Psoas muscle (tissue), 8 donors: Measurements from ENCODE around the gene TTBK2. TPM values are rescaled to one million over a fixed set of nuclear protein-coding genes. Genes with fewer than 3 reads are reported as not detected.
A peak's percentile ranks its signal among the peaks of the same experiment; 100 is the strongest.

Experiments
- ATAC-seq, 4 donors: fragments of 200-7000 bp; cut with Tn5 transposase; one replicate each; pipeline ENCODE4 v1.9.1; 2020; ENCODE audit warnings: moderate library complexity in 3 of 4, mild to moderate bottlenecking in 2 of 4
- DNase-seq, 2 donors: peaks; one replicate each; pipeline ENCODE4 v3.0.0-alpha.2; 2020
- H3K27ac ChIP-seq: fragments of 200-600 bp; one replicate; pipeline ENCODE4 v1.8.0; 2022
- H3K27me3 ChIP-seq, 3 donors: fragments of 200-600 bp in 1 of 3; one replicate each; pipeline versions ENCODE4 v1.6.1 to v1.8.0; 2013 to 2022; ENCODE audit warnings: low read length in 2 of 3, mild to moderate bottlenecking in 2 of 3, moderate library complexity in 1 of 3; ENCODE audit not compliant: insufficient read depth in 3 of 3
- H3K36me3 ChIP-seq, 2 donors: fragments of 200-600 bp in 1 of 2; one replicate each; pipeline versions ENCODE4 v1.6.1 to v1.8.0; 2013 to 2022; ENCODE audit warnings: low read depth in 1 of 2, mild to moderate bottlenecking in 1 of 2, moderate library complexity in 1 of 2; ENCODE audit not compliant: insufficient read depth in 1 of 2
- H3K4me1 ChIP-seq: fragments of 200-600 bp; one replicate; pipeline ENCODE4 v1.8.0; 2022
- H3K4me3 ChIP-seq: fragments of 200-600 bp; one replicate; pipeline ENCODE4 v1.8.0; 2022; ENCODE audit warnings: mild to moderate bottlenecking
- H3K9me3 ChIP-seq: fragments of 200-600 bp; one replicate; pipeline ENCODE4 v1.8.0; 2022
- CTCF ChIP-seq: fragments of 200-600 bp; IDR thresholded peaks from one replicate; pipeline ENCODE4 v1.8.0; 2022; ENCODE audit warnings: antibody characterized with exemption
- WGBS, 3 donors: extraction: QIAGEN DNeasy Blood & Tissue Kit; methylation state at CpG; one replicate each; pipeline versions ENCODE4 v1.1.6 to v1.1.7; 2013; 5-methylcytosine and 5-hydroxymethylcytosine counted together
- intact Hi-C, 2 donors: fragments of 100-400 bp; cut with DNase I; formaldehyde crosslinking; loops; one replicate each; pipeline versions ENCODE4 v1.11.0 to v1.14.2; 2022
- polyA plus RNA-seq, 3 donors: library from polyadenylated mRNA; stranded (reverse); fragments of 200-250 nt; gene quantifications; one replicate each; pipeline ENCODE4 v1.2.3, GENCODE V29; 2013
- total RNA-seq, 4 donors: library from RNA; stranded (reverse); fragmentation: NEBNext Ultra II Directional in 2 of 4; extraction: Animal tissue kit (Norgen Biotek cat#: 25700) in 2 of 4; gene quantifications; one replicate each; pipeline versions ENCODE4 v1.2.1 to v1.2.4, GENCODE V29; 2021 to 2023
- donor health status: healthy with polysubstance abuse.
- donor health status: DM: no; HTN: no; CAD: no; lungs with moderate emphysema.
- donor health status: Bipolar disorder and iron deficiency.
- donor health status: healthy.
- donor health status: DM: yes; HTN: yes; CAD: no.
- donor health status: DM: no; HTN: no; CAD: no.
- donor health status: DM: no; HTN: no; CAD: no.
- donor health status: DM: yes; HTN: yes; CAD: no.

TTBK2 gene
- total and polyA plus RNA-seq, 7 donors = 1.4 to 23.0 (median 15.8) TPM

GRCh38 chr15:42786978-42787377 lies 133.6 kb downstream of the TTBK2 start:
- no peaks in the 10 kb centered on the region for H3K9me3 ChIP-seq
- no peak for ATAC-seq
- intact Hi-C loops = no loop called here
- WGBS, 3 donors = 81 to 89% (median 84%) methylated on average over 5 of the region's 5 CpGs
- DNase-seq = no peak
- peaks cover 10% of the 10 kb centered on the region for H3K4me1 ChIP-seq
- H3K27me3 ChIP-seq = no peaks in the 10 kb centered on the region
- no peak overlapping the region for H3K27ac ChIP-seq
- no peak overlapping the region for H3K4me3 ChIP-seq
- peaks cover 4 to 34% of the 10 kb centered on the region in 2 donors for H3K36me3 ChIP-seq
- no peak for TF ChIP-seq CTCF

GRCh38 chr15:42785569-42785968 lies 135.0 kb downstream of the TTBK2 start:
- peaks cover 4 to 31% of the 10 kb centered on the region in 2 donors for H3K36me3 ChIP-seq
- DNase-seq = no peak
- H3K27ac ChIP-seq = peak overlapping the region; percentile 70
- no peaks in the 10 kb centered on the region for H3K27me3 ChIP-seq
- peak in 1 of 4 donors; percentile 16 for ATAC-seq
- TF ChIP-seq CTCF = no peak
- intact Hi-C loops = no loop called here
- H3K9me3 ChIP-seq = no peaks in the 10 kb centered on the region
- H3K4me3 ChIP-seq = no peak overlapping the region
- WGBS, 3 donors = 72 to 89% (median 79%) methylated on average over 2 of the region's 2 CpGs
- H3K4me1 ChIP-seq = peaks cover 10% of the 10 kb centered on the region

DNA sequence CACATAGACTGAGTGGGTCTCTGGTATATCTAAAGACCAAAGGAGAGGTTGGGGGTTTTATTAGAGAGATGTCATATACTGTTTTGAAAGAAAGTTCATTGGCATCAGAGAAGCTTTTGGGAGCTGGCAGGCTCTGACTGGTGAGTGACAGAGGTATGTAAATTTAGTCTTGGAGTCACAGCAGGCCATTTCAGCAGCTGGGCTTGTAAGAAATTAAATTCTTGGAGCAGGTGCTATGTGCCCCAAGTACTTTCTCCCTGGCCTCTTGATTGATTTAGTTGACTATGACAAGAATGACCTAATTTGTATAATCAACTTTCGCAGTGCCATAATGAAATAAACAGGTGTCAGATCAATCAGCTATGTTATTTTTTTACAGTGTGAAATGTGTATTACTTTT lies 135.9 kb downstream of the TTBK2 start:
- WGBS, 3 donors = 35 to 39% (median 38%) methylated on average over 1 of the region's 1 CpG
- H3K9me3 ChIP-seq = no peaks in the 10 kb centered on the region
- peak; percentile 85 to 96 (median 93) for ATAC-seq
- H3K4me3 ChIP-seq = no peak overlapping the region
- H3K27ac ChIP-seq = peak overlapping the region; percentile 70
- no peak for TF ChIP-seq CTCF
- no peaks in the 10 kb centered on the region for H3K27me3 ChIP-seq
- peaks cover 10% of the 10 kb centered on the region for H3K4me1 ChIP-seq
- H3K36me3 ChIP-seq = peaks cover 4 to 31% of the 10 kb centered on the region in 2 donors
- intact Hi-C loops = no loop called here
- DNase-seq = no peak

GRCh38 chr15:42782716-42783115 lies 137.9 kb downstream of the TTBK2 start:
- Histone ChIP-seq H3K27ac (no peak overlapping the region), H3K27me3 (no peaks in the 10 kb centered on the region), H3K4me3 (no peak overlapping the region), H3K36me3 (peaks cover 4 to 31% of the 10 kb centered on the region in 2 donors), H3K4me1 (peaks cover 10% of the 10 kb centered on the region), H3K9me3 (no peaks in the 10 kb centered on the region)
- 76 to 92% (median 89%) methylated on average over 4 of the region's 4 CpGs for WGBS, 3 donors
- intact Hi-C loops = no loop called here
- ATAC-seq (no peak), DNase-seq (no peak)
- TF ChIP-seq CTCF = no peak

- Histone ChIP-seq H3K27me3 (no peaks in the 10 kb centered on the region), H3K9me3 (no peaks in the 10 kb centered on the region), H3K27ac (no peak overlapping the region), H3K36me3 (peaks cover 0 to 40% of the 10 kb centered on the region in 2 donors), H3K4me3 (no peak overlapping the region), H3K4me1 (peaks cover 10% of the 10 kb centered on the region)
- WGBS, 3 donors = 20 to 45% (median 26%) methylated on average over 2 of the region's 2 CpGs
- TF ChIP-seq CTCF = no peak
- intact Hi-C loops = no loop called here
- no peak for DNase-seq
- peak in 1 of 4 donors; percentile 38 for ATAC-seq
Observed at GRCh38 chr15:42775416-42775815, 145.2 kb downstream of the TTBK2 start.
